Kasumi-1 (cell line): ENCODE data around the gene COL4A4.

Experiments
- DNase-seq, 2 experiments: peaks; one replicate each; lab custom pipeline; 2025; lab: John Stamatoyannopoulos, UW

The COL4A4 gene

GRCh38 chr2:226981791-226982326 lies 182.1 kb downstream of the COL4A4 start:
- no peak for DNase-seq

- DNase-seq, result no peak
Measured at GRCh38 chr2:226979004-226979403, 185.0 kb downstream of the COL4A4 start.

GRCh38 chr2:226978300-226978699 lies 185.7 kb downstream of the COL4A4 start:
- DNase-seq, result no peak

GRCh38 chr2:226977775-226978190 lies 186.2 kb downstream of the COL4A4 start:
- no peak for DNase-seq

- DNase-seq, result no peak
Measured at GRCh38 chr2:226973816-226974215, 190.2 kb downstream of the COL4A4 start.

GRCh38 chr2:226971770-226972169 lies 192.2 kb downstream of the COL4A4 start:
- DNase-seq, result no peak

- DNase-seq, result no peak
Measured at GRCh38 chr2:226971084-226971483, 192.9 kb downstream of the COL4A4 start.

GRCh38 chr2:226970362-226970761 lies 193.6 kb downstream of the COL4A4 start:
- DNase-seq, result no peak

- DNase-seq, result no peak
Measured at GRCh38 chr2:226969417-226970080, 194.5 kb downstream of the COL4A4 start.

- no peak for DNase-seq
Measured at GRCh38 chr2:226965376-226965775, 198.6 kb downstream of the COL4A4 start.

GRCh38 chr2:226963528-226963927 lies 200.5 kb downstream of the COL4A4 start:
- no peak for DNase-seq

- DNase-seq, result no peak
Measured at GRCh38 chr2:226962176-226962773, 201.7 kb downstream of the COL4A4 start.

GRCh38 chr2:226959418-226959817 lies 204.6 kb downstream of the COL4A4 start:
- DNase-seq, result no peak

GRCh38 chr2:226956659-226957058 lies 207.3 kb downstream of the COL4A4 start:
- DNase-seq, result no peak

- DNase-seq, result no peak
Measured at GRCh38 chr2:226953826-226954225, 210.2 kb downstream of the COL4A4 start.

GRCh38 chr2:226953206-226953605 lies 210.8 kb downstream of the COL4A4 start:
- no peak for DNase-seq
